AML-193 (cell line): ENCODE data around the gene CD96.
"Not testable (repeated sequence)": the region's sequence is repeated elsewhere in the genome, so short reads cannot be mapped to it uniquely, and the experiment has no call there.

Experiments
- DNase-seq, 2 experiments: peaks; one replicate each; lab custom pipeline; 2025; lab: John Stamatoyannopoulos, UW

Gene CD96

GRCh38 chr3:111541911-111542483, at the start of gene CD96:
Gene CD96 (plus strand): TSS chr3:111542197. CDS start chr3:111542249, 52 bp downstream.
- peak; percentile 40 to 47 for DNase-seq

- DNase-seq: no peak
Measured at GRCh38 chr3:111493276-111493675, 48.7 kb upstream of the CD96 start.

GRCh38 chr3:111496894-111497559, 45.0 kb upstream of the CD96 start:
- DNase-seq: no peak

- no peak for DNase-seq
Measured at GRCh38 chr3:111498022-111498421, 44.0 kb upstream of the CD96 start.

- no peak for DNase-seq
Measured at GRCh38 chr3:111506435-111506834, 35.6 kb upstream of the CD96 start.

GRCh38 chr3:111509308-111509707, 32.7 kb upstream of the CD96 start:
- no peak for DNase-seq

GRCh38 chr3:111517801-111518200, 24.2 kb upstream of the CD96 start:
- no peak for DNase-seq

- DNase-seq: no peak
Measured at GRCh38 chr3:111519178-111519855, 22.7 kb upstream of the CD96 start.

- no peak for DNase-seq
Measured at GRCh38 chr3:111521891-111522290, 20.1 kb upstream of the CD96 start.

- not testable (repeated sequence) for DNase-seq
Measured at GRCh38 chr3:111524486-111524885, 17.5 kb upstream of the CD96 start.

- no peak for DNase-seq
Measured at GRCh38 chr3:111531446-111531845, 10.6 kb upstream of the CD96 start.

GRCh38 chr3:111534701-111535100, 7.3 kb upstream of the CD96 start:
- DNase-seq: no peak

GRCh38 chr3:111538111-111538510, 3.9 kb upstream of the CD96 start:
- DNase-seq: no peak

- DNase-seq: no peak
Measured at GRCh38 chr3:111538681-111539083, 3.3 kb upstream of the CD96 start.

- DNase-seq: peak; percentile 54 to 67
Measured at GRCh38 chr3:111539351-111540331, 2.4 kb upstream of the CD96 start.

GRCh38 chr3:111541391-111541790, 606 bp upstream of the CD96 start:
- DNase-seq: peak in 1 of 2 experiments; percentile 47

GRCh38 chr3:111542611-111543300, 759 bp downstream of the CD96 start:
- DNase-seq: peak; percentile 43 to 59

GRCh38 chr3:111545349-111545748, 3.4 kb downstream of the CD96 start:
- no peak for DNase-seq

- peak; percentile 29 to 40 for DNase-seq
Measured at GRCh38 chr3:111547631-111548030, 5.6 kb downstream of the CD96 start.

GRCh38 chr3:111548092-111548491, 6.1 kb downstream of the CD96 start:
- peak; percentile 40 to 71 for DNase-seq

- no peak for DNase-seq
Measured at GRCh38 chr3:111548756-111549155, 6.8 kb downstream of the CD96 start.
